Measurements from ENCODE around the gene RAD9A. TPM values are rescaled to one million over a fixed set of nuclear protein-coding genes. Genes with fewer than 3 reads are reported as not detected.

RAD9A gene
- total and polyA plus RNA-seq, 2 of the 4 experiments (the other 2 are of a cell fraction): 2.0 to 10.3 TPM

GRCh38 chr11:67412495-67413179, 20.9 kb downstream of the RAD9A start:
- H3K56ac ChIP-seq (ENCODE audit: extremely low read depth, insufficient read depth, low read length): no peak overlapping the region
- dilution Hi-C loops (cut with HindIII; ENCODE audit: low sequenced_read_pairs, unreplicated experiment) (no loop called here), in situ Hi-C loops (cut with MboI; ENCODE audit: low sequenced_read_pairs) (no loop called here), intact Hi-C loops (cut with micrococcal nuclease) (no loop called here)
- H3K14ac ChIP-seq (replicated peaks; ENCODE audit: low read depth, low read length): no peak overlapping the region
- no peak overlapping the region for H2AK5ac ChIP-seq (ENCODE audit: low read depth, low read length)
- no peak overlapping the region for H4K91ac ChIP-seq (ENCODE audit: insufficient read depth, low read depth, low read length)
- H3K9me3 ChIP-seq (ENCODE audit: control insufficient read depth, insufficient read depth, low read length): no peaks in the 10 kb centered on the region
- H3K36me3 ChIP-seq (ENCODE audit: control insufficient read depth, insufficient read depth, low read length): no peaks in the 10 kb centered on the region
- peaks cover 54% of the 10 kb centered on the region for H3K27me3 ChIP-seq (ENCODE audit: control insufficient read depth, insufficient read depth, low read length)
- H3K4me3 ChIP-seq (ENCODE audit: insufficient read depth, low read depth, low read length): no peak overlapping the region
- no peak for DNase-seq
- H2BK120ac ChIP-seq (ENCODE audit: low read depth, low read length): no peak overlapping the region
- no peaks in the 10 kb centered on the region for H3K4me1 ChIP-seq (ENCODE audit: control insufficient read depth, insufficient read depth, low read length)
- TF ChIP-seq BHLHE40 (IDR thresholded peaks at IDR 0.05; ENCODE audit: low read depth, low read length) (no peak), ELK1 (IDR thresholded peaks at IDR 0.05; ENCODE audit: borderline replicate concordance, low read depth, low read length) (no peak), MAZ (IDR thresholded peaks at IDR 0.05; ENCODE audit: borderline replicate concordance, low read depth, low read length) (no peak), NFE2L2 (IDR thresholded peaks at IDR 0.05; ENCODE audit: low read depth, low read length) (no peak), USF2 (IDR thresholded peaks at IDR 0.05; ENCODE audit: low read depth, low read length) (no peak), FOS (IDR thresholded peaks at IDR 0.05; ENCODE audit: low read depth, low read length) (no peak), CTCF (conservative IDR thresholded peaks at IDR 0.05; ENCODE audit: low read depth, low read length) (no peak), POLR2A (IDR thresholded peaks at IDR 0.05; ENCODE audit: low read depth, low read length) (no peak), MXI1 (IDR thresholded peaks at IDR 0.05; ENCODE audit: borderline replicate concordance, low read depth, low read length) (no peak), CHD1 (IDR thresholded peaks at IDR 0.05; ENCODE audit: low read depth, low read length) (no peak), RFX5 (IDR thresholded peaks at IDR 0.05; ENCODE audit: low read depth, low read length) (no peak), RCOR1 (IDR thresholded peaks at IDR 0.05; ENCODE audit: insufficient replicate concordance, low read length) (no peak), SMC3 (IDR thresholded peaks at IDR 0.05; ENCODE audit: low read depth, low read length) (no peak), RAD21 (IDR thresholded peaks at IDR 0.05; ENCODE audit: low read length) (no peak), CEBPB (IDR thresholded peaks at IDR 0.05; ENCODE audit: low read depth, low read length) (no peak)
- no peak overlapping the region for H3K23ac ChIP-seq (ENCODE audit: low read depth, low read length)
- peak; percentile 8; the same call in 1 of the 2 replicates for ATAC-seq (ENCODE audit: low read depth)
- H4K5ac ChIP-seq (ENCODE audit: low read depth, low read length): no peak overlapping the region
- H2BK15ac ChIP-seq (ENCODE audit: low read depth, low read length): no peak overlapping the region
- no peaks in the 10 kb centered on the region for H3K79me1 ChIP-seq (ENCODE audit: low read depth in 1 of 2, low read length in 2 of 2)
- 73% methylated on average over 2 of the region's 9 CpGs; no CpG with 5 or more reads in 1 of the 2 experiments for WGBS, 2 experiments (ENCODE audit: extremely low coverage in 2 of 2, insufficient read length in 1 of 2)
- ChIA-PET POLR2A (ENCODE audit: unreplicated experiment) (no interaction called here), CTCF (interaction anchor here (0.6 kb wide), 1 partner anchor 1208 kb away, joined by 3 read pairs; no protein-coding TSS in a partner anchor)
- H3K4me2 ChIP-seq (ENCODE audit: low read depth, low read length): no peak overlapping the region
- no peak overlapping the region for H2BK20ac ChIP-seq (ENCODE audit: low read depth, low read length)
- H3K9me1 ChIP-seq (ENCODE audit: insufficient read depth, low read length): no peaks in the 10 kb centered on the region
- no TSS peak for BruUV-seq (replicated peaks)
- H2BK5ac ChIP-seq (ENCODE audit: low read depth, low read length, poor library complexity, severe bottlenecking): no peak overlapping the region
- H3K18ac ChIP-seq (ENCODE audit: low read depth, low read length): no peak overlapping the region
- H3K9ac ChIP-seq (ENCODE audit: low read depth, low read length): no peak overlapping the region
- H2AK9ac ChIP-seq (replicated peaks; ENCODE audit: low read depth, low read length, poor library complexity): peak overlapping the region; percentile 42
- H3K4ac ChIP-seq (ENCODE audit: low read depth, low read length): no peak overlapping the region
- H4K8ac ChIP-seq (ENCODE audit: low read depth in 2 of 2, low read length in 2 of 2): no peak overlapping the region
- H2AFZ ChIP-seq (replicated peaks; ENCODE audit: low read length, poor library complexity): peak overlapping the region; percentile 14
- no peaks in the 10 kb centered on the region for H4K20me1 ChIP-seq (ENCODE audit: insufficient read depth, low read length)
- H3K27ac ChIP-seq (ENCODE audit: insufficient read depth, low read length): no peak overlapping the region
